CD8-positive, alpha-beta memory T cell (primary cell): Measurements from ENCODE around the gene MRFAP1L1. TPM values are rescaled to one million over a fixed set of nuclear protein-coding genes. Genes with fewer than 3 reads are reported as not detected.

Experiments
- CTCF ChIA-PET: fragments of 350-600 bp; sonication (Branson Sonifier 250); formaldehyde crosslinking; loops from one replicate; lab custom pipeline; 2021; ENCODE audit warnings: antibody characterized with exemption; lab: Charles Lee
- POLR2A ChIA-PET: fragments of 350-600 bp; sonication (Branson Sonifier 250); formaldehyde crosslinking; loops from one replicate; lab custom pipeline; 2021; ENCODE audit warnings: antibody characterized with exemption; lab: Charles Lee
- DNase-seq, 5 donors: peaks; one replicate each; pipeline versions ENCODE4 v3.0.0 to v3.0.0-alpha.2; 2020 to 2022; ENCODE audit warnings: mixed read lengths in 1 of 5
- H3K27ac ChIP-seq: one replicate; pipeline ENCODE4 v1.7.0; 2013; ENCODE audit warnings: low read depth, mild to moderate bottlenecking, low read length, moderate library complexity
- H3K27me3 ChIP-seq: 2 replicates; pipeline ENCODE4 v1.7.0; 2013; ENCODE audit warnings: low read length, mild to moderate bottlenecking; ENCODE audit not compliant: insufficient read depth, poor library complexity, severe bottlenecking
- H3K36me3 ChIP-seq: 2 replicates; pipeline ENCODE4 v1.7.0; 2013; ENCODE audit warnings: mild to moderate bottlenecking, low read length, moderate library complexity; ENCODE audit not compliant: insufficient read depth
- H3K4me1 ChIP-seq: 2 replicates; pipeline ENCODE4 v1.7.0; 2013; ENCODE audit warnings: mild to moderate bottlenecking, low read length, moderate library complexity; ENCODE audit not compliant: insufficient read depth
- H3K4me3 ChIP-seq: 2 replicates; pipeline ENCODE4 v1.7.0; 2013; ENCODE audit warnings: mild to moderate bottlenecking, low read length
- H3K9me3 ChIP-seq: 2 replicates; pipeline ENCODE4 v1.7.0; 2013; ENCODE audit warnings: mild to moderate bottlenecking, low read length
- H3K27ac Mint-ChIP-seq, 8 donors: one replicate each; pipeline ENCODE4 v1.8.0; 2020 to 2021; ENCODE audit warnings: mixed read lengths in 8 of 8, mild to moderate bottlenecking in 6 of 8, inconsistent platforms in 3 of 8, moderate library complexity in 3 of 8
- H3K27me3 Mint-ChIP-seq, 2 donors: one replicate each; pipeline ENCODE4 v1.8.0; 2020 to 2021; ENCODE audit warnings: mixed read lengths in 2 of 2, mild to moderate bottlenecking in 1 of 2, moderate library complexity in 1 of 2
- H3K36me3 Mint-ChIP-seq, 3 donors: one replicate each; pipeline ENCODE4 v1.8.0; 2020 to 2021; ENCODE audit warnings: mixed read lengths in 3 of 3, inconsistent platforms in 1 of 3, mild to moderate bottlenecking in 1 of 3
- H3K4me1 Mint-ChIP-seq, 3 donors: one replicate each; pipeline ENCODE4 v1.8.0; 2020 to 2021; ENCODE audit warnings: mixed read lengths in 3 of 3, inconsistent platforms in 1 of 3, mild to moderate bottlenecking in 1 of 3
- H3K4me3 Mint-ChIP-seq, 7 donors: one replicate each; pipeline ENCODE4 v1.8.0; 2020 to 2021; ENCODE audit warnings: mixed read lengths in 7 of 7, mild to moderate bottlenecking in 6 of 7, moderate library complexity in 4 of 7, inconsistent platforms in 2 of 7
- H3K9me3 Mint-ChIP-seq, 5 donors: one replicate each; pipeline ENCODE4 v1.8.0; 2020 to 2022; ENCODE audit warnings: mixed read lengths in 5 of 5, mild to moderate bottlenecking in 3 of 5, moderate library complexity in 2 of 5, inconsistent platforms in 1 of 5
- polyA plus RNA-seq: library from polyadenylated mRNA; unstranded; fragments of 300-500 nt; fragmentation: Illumina TruSeq; gene quantifications from one replicate; pipeline ENCODE4 v1.2.3, GENCODE V29; 2021
- total RNA-seq, 2 experiments: library from RNA; stranded (reverse); gene quantifications; one replicate each; pipeline ENCODE4 v1.2.3, GENCODE V29; 2021

Gene MRFAP1L1
- total and polyA plus RNA-seq, 3 experiments from 2014 or later = 54.9 to 142 (median 55.9) TPM

- Mint-ChIP-seq H3K4me1 (peaks cover 62 to 81% (median 77%) of the 10 kb centered on the region in 3 donors), H3K9me3 (no peaks in the 10 kb centered on the region), H3K27ac (peak overlapping the region; percentile 83 to 98 (median 90)), H3K27me3 (peaks cover 0 to 3% of the 10 kb centered on the region in 2 donors), H3K36me3 (peaks cover 3 to 39% (median 9%) of the 10 kb centered on the region in 3 donors), H3K4me3 (peak overlapping the region; percentile 23 to 85 (median 47))
- Histone ChIP-seq H3K4me3 (no peak overlapping the region), H3K9me3 (no peaks in the 10 kb centered on the region), H3K27me3 (no peaks in the 10 kb centered on the region), H3K27ac (no peak overlapping the region), H3K36me3 (peaks cover 10% of the 10 kb centered on the region), H3K4me1 (peaks cover 63% of the 10 kb centered on the region)
- ChIA-PET CTCF (interaction anchor here (1.0 to 29.4 kb wide), 5 partner anchors 9 to 26 kb away, joined by 4 to 369 read pairs (median 8); partner anchors contain the start of gene MRFAP1L1), POLR2A (interaction anchor here (2.6 kb wide), 1 partner anchor 9 kb away, joined by 17 read pairs; no protein-coding TSS in a partner anchor)
- no peak for DNase-seq
Observed at GRCh38 chr4:6699388-6699787, 10.3 kb downstream of the MRFAP1L1 start.

DNA sequence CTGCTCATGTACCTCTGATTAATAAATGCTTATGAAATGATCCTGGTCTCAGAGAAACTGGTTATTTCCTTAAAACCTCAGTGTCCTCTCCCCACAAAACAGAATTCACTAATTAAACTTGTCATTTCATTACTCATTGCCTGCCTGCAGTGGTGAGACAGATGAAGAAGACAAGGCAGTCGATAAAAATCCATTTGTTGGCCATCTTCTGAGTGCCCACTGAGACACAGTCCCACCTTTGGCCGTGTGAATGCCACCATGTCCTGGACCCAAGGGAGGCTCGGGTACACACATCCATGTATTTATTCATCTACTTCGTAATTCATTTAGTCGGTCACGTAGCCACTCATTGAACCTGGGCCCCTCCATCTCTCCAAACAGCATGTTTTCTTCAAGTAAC, 12.5 kb downstream of the MRFAP1L1 start:
- DNase-seq = no peak
- H3K27me3 ChIP-seq = no peaks in the 10 kb centered on the region
- no peaks in the 10 kb centered on the region for H3K36me3 ChIP-seq
- peaks cover 79% of the 10 kb centered on the region for H3K4me1 ChIP-seq
- H3K27ac ChIP-seq = peak overlapping the region; percentile 40
- Mint-ChIP-seq H3K9me3 (no peaks in the 10 kb centered on the region), H3K27ac (peak overlapping the region; percentile 86 to 99 (median 95)), H3K4me3 (peak overlapping the region in 6 of 7 donors; percentile 62 to 87 (median 67)), H3K4me1 (peaks cover 73 to 82% (median 81%) of the 10 kb centered on the region in 3 donors), H3K27me3 (peaks cover 0 to 3% of the 10 kb centered on the region in 2 donors), H3K36me3 (peaks cover 0 to 23% (median 4%) of the 10 kb centered on the region in 3 donors)
- no peaks in the 10 kb centered on the region for H3K9me3 ChIP-seq
- POLR2A ChIA-PET = interaction anchor here (0.7 to 3.4 kb wide), 7 partner anchors 12 to 371 kb away, joined by 3 to 58 read pairs (median 6); partner anchors contain the start of genes GRPEL1, MRFAP1 and MRFAP1L1
- H3K4me3 ChIP-seq = no peak overlapping the region
- CTCF ChIA-PET = interaction anchor here (1.0 to 29.4 kb wide), 7 partner anchors 9 to 33 kb away, joined by 3 to 369 read pairs (median 7); partner anchors contain the start of gene MRFAP1L1

- Mint-ChIP-seq H3K4me3 (peak overlapping the region; percentile 5 to 87 (median 65)), H3K4me1 (peaks cover 73 to 84% (median 82%) of the 10 kb centered on the region in 3 donors), H3K27ac (peak overlapping the region; percentile 86 to 99 (median 95)), H3K27me3 (peaks cover 0 to 3% of the 10 kb centered on the region in 2 donors), H3K9me3 (no peaks in the 10 kb centered on the region), H3K36me3 (peaks cover 0 to 19% (median 4%) of the 10 kb centered on the region in 3 donors)
- POLR2A ChIA-PET = interaction anchor here (0.7 to 3.4 kb wide), 9 partner anchors 12 to 371 kb away, joined by 3 to 58 read pairs (median 6); partner anchors contain the start of genes GRPEL1, MRFAP1 and MRFAP1L1
- peak overlapping the region; percentile 40 for H3K27ac ChIP-seq
- no peak overlapping the region for H3K4me3 ChIP-seq
- H3K27me3 ChIP-seq = no peaks in the 10 kb centered on the region
- H3K36me3 ChIP-seq = no peaks in the 10 kb centered on the region
- peaks cover 84% of the 10 kb centered on the region for H3K4me1 ChIP-seq
- CTCF ChIA-PET = interaction anchor here (1.0 to 29.4 kb wide), 10 partner anchors 10 to 32 kb away, joined by 3 to 369 read pairs (median 7); partner anchors contain the start of genes BLOC1S4 and MRFAP1L1
- DNase-seq = no peak
- H3K9me3 ChIP-seq = no peaks in the 10 kb centered on the region
Observed at GRCh38 chr4:6696611-6697010, 13.1 kb downstream of the MRFAP1L1 start.

DNA sequence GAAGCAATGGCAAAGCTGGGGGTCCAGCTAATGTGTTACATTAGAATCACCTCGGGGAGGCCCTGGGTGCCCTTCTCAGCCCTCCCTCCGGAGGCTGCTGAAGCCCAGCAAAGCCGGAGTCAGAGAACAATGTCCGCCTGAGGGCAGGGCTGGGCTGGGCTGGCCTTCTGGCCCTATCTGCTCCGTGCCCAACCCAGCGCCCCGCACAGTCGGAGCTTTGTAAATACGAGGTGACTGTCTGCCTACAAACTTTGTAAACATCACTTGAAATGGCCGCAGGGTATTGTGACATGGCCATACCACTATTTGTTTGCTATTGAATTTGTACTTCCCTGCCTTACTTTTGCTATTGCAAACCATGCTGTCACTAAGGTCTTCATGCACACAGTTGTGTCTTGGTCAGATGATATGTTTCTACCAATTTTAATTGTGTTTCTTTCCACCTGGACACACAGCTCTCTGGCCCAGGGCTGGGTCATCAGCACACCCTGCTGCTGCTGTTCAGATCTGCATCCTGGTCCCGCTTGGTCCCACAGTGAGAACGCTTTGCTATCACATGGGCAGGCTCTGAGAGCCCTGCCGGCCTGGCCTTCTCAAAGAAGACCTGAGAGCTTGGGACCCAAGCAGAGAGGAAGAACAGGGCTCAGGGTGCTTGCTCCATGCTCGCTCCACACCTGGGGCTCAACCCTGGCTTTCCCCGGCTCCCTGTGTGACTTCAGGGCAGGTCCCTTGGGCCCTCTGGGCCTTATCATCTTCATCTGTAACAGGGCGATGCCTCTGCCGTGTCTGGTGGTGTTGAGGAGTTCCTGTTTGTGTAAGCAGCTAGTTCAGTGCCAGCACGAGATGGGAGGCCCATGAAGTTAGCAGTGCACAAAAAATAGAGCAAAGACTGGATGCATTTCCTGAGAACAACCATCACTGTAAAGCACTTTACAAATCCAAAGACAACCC, 13.7 kb downstream of the MRFAP1L1 start:
- CTCF ChIA-PET = interaction anchor here (1.0 to 29.4 kb wide), 10 partner anchors 11 to 31 kb away, joined by 3 to 369 read pairs (median 7); partner anchors contain the start of genes BLOC1S4 and MRFAP1L1
- peaks cover 0 to 3% of the 10 kb centered on the region in 2 donors for H3K27me3 Mint-ChIP-seq
- POLR2A ChIA-PET = interaction anchor here (0.7 to 3.4 kb wide), 9 partner anchors 13 to 372 kb away, joined by 3 to 58 read pairs (median 6); partner anchors contain the start of genes GRPEL1, MRFAP1 and MRFAP1L1
- H3K27ac Mint-ChIP-seq = peak overlapping the region; percentile 86 to 99 (median 95)
- peak overlapping the region; percentile 45 for H3K4me3 ChIP-seq
- H3K4me1 ChIP-seq = peaks cover 89% of the 10 kb centered on the region
- peak; percentile 47 to 80 (median 71) for DNase-seq
- H3K36me3 ChIP-seq = no peaks in the 10 kb centered on the region
- no peaks in the 10 kb centered on the region for H3K9me3 Mint-ChIP-seq
- H3K27ac ChIP-seq = peak overlapping the region; percentile 40
- H3K36me3 Mint-ChIP-seq = peaks cover 0 to 15% (median 4%) of the 10 kb centered on the region in 3 donors
- peak overlapping the region; percentile 5 to 92 (median 65) for H3K4me3 Mint-ChIP-seq
- no peaks in the 10 kb centered on the region for H3K27me3 ChIP-seq
- peaks cover 74 to 88% (median 85%) of the 10 kb centered on the region in 3 donors for H3K4me1 Mint-ChIP-seq
- no peaks in the 10 kb centered on the region for H3K9me3 ChIP-seq

GRCh38 chr4:6694177-6694901, 15.3 kb downstream of the MRFAP1L1 start:
- peak in 3 of 5 donors; percentile 37 to 53 (median 38) for DNase-seq
- H3K4me3 ChIP-seq = peak overlapping the region; percentile 21
- H3K4me1 ChIP-seq = peaks cover 97% of the 10 kb centered on the region
- H3K9me3 ChIP-seq = no peaks in the 10 kb centered on the region
- H3K9me3 Mint-ChIP-seq = no peaks in the 10 kb centered on the region
- H3K27ac ChIP-seq = peak overlapping the region; percentile 44
- peaks cover 80 to 89% (median 86%) of the 10 kb centered on the region in 3 donors for H3K4me1 Mint-ChIP-seq
- no peaks in the 10 kb centered on the region for H3K27me3 ChIP-seq
- ChIA-PET POLR2A (interaction anchor here (0.5 to 3.4 kb wide), 4 partner anchors 12 to 215 kb away, joined by 3 to 58 read pairs (median 18); partner anchors contain the start of genes MRFAP1L1 and TBC1D14), CTCF (interaction anchor here (0.5 to 29.4 kb wide), 4 partner anchors 11 to 25 kb away, joined by 3 to 369 read pairs (median 9); a partner anchor contains a TSS)
- H3K4me3 Mint-ChIP-seq = peak overlapping the region; percentile 10 to 92 (median 65)
- peaks cover 0 to 2% of the 10 kb centered on the region in 2 donors for H3K27me3 Mint-ChIP-seq
- peak overlapping the region; percentile 79 to 99 (median 95) for H3K27ac Mint-ChIP-seq
- peaks cover 0 to 4% (median 0%) of the 10 kb centered on the region in 3 donors for H3K36me3 Mint-ChIP-seq
- H3K36me3 ChIP-seq = no peaks in the 10 kb centered on the region

GRCh38 chr4:6693231-6694176, 16.2 kb downstream of the MRFAP1L1 start, which contains the start of gene S100P:
Gene S100P (plus strand): TSS chr4:6693878. CDS start chr4:6693933, 55 bp downstream.
- CTCF ChIA-PET = interaction anchor here (0.7 to 29.4 kb wide), 3 partner anchors 13 to 28 kb away, joined by 3 to 369 read pairs (median 5); a partner anchor contains a TSS

More at GRCh38 chr4:6693231-6694176, 16.2 kb downstream of the MRFAP1L1 start, which contains the start of gene S100P:
- H3K27me3 ChIP-seq = no peaks in the 10 kb centered on the region
- POLR2A ChIA-PET = interaction anchor here (0.7 to 3.4 kb wide), 4 partner anchors 12 to 23 kb away, joined by 3 to 58 read pairs (median 18); partner anchors contain the start of genes BLOC1S4 and MRFAP1L1
- H3K27ac ChIP-seq = peak within 1 kb of the TSS; percentile 44
- no peaks in the 10 kb centered on the region for H3K9me3 ChIP-seq
- no peak for DNase-seq
- H3K36me3 Mint-ChIP-seq = peaks cover 0 to 7% (median 0%) of the 10 kb centered on the region in 3 donors
- H3K9me3 Mint-ChIP-seq = no peaks in the 10 kb centered on the region
- peak within 1 kb of the TSS; percentile 21 for H3K4me3 ChIP-seq
- no peaks in the 10 kb centered on the region for H3K27me3 Mint-ChIP-seq
- H3K27ac Mint-ChIP-seq = peak within 1 kb of the TSS; percentile 87 to 99 (median 95)
- H3K4me3 Mint-ChIP-seq = peak within 1 kb of the TSS; percentile 10 to 92 (median 65)
- H3K36me3 ChIP-seq = no peaks in the 10 kb centered on the region
- H3K4me1 ChIP-seq = peaks cover 97% of the 10 kb centered on the region
- peaks cover 83 to 92% (median 88%) of the 10 kb centered on the region in 3 donors for H3K4me1 Mint-ChIP-seq
